Fibroblast of mammary gland (primary cell): Measurements from ENCODE around the gene QPRT.

Source experiments
- DNase-seq: peaks from one replicate; pipeline ENCODE4 v3.0.0-alpha.2; 2010; ENCODE audit warnings: low read depth
- H3K4me3 ChIP-seq: 2 replicates; pipeline ENCODE4 v1.5.1; 2011; ENCODE audit warnings: low read depth, mild to moderate bottlenecking, low read length, moderate library complexity; ENCODE audit not compliant: control insufficient read depth
- TF ChIP-seq, protein P1 (sequence below): conservative IDR thresholded peaks from 2 replicates; pipeline ENCODE4 v1.5.1; 2011; ENCODE audit warnings: low read depth, low read length, inconsistent platforms; ENCODE audit not compliant: control insufficient read depth, insufficient read depth

The QPRT gene

DNA sequence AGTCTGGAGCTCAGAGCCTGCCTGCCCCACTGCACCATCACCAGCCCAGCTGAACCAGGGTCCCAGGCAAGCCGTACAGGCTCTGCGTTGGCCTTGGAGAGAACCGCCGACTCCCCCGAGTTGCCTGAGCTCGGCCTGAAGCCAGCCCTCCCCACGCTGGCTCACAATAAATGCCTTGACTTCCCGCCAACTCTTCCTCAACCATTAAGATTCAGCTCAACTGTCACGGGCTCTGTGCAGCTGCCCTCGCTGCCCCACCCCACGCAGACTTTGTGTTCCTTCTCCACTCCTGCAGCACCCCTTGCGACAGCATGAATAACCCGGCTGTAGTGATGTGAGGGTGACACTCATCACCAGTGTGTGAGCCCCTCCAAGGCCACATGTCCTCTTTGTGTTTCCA is 4.8 kb upstream of the QPRT start:
- DNase-seq = peak; percentile 55
- H3K4me3 ChIP-seq = no peak overlapping the region
- TF ChIP-seq, protein P1, sequence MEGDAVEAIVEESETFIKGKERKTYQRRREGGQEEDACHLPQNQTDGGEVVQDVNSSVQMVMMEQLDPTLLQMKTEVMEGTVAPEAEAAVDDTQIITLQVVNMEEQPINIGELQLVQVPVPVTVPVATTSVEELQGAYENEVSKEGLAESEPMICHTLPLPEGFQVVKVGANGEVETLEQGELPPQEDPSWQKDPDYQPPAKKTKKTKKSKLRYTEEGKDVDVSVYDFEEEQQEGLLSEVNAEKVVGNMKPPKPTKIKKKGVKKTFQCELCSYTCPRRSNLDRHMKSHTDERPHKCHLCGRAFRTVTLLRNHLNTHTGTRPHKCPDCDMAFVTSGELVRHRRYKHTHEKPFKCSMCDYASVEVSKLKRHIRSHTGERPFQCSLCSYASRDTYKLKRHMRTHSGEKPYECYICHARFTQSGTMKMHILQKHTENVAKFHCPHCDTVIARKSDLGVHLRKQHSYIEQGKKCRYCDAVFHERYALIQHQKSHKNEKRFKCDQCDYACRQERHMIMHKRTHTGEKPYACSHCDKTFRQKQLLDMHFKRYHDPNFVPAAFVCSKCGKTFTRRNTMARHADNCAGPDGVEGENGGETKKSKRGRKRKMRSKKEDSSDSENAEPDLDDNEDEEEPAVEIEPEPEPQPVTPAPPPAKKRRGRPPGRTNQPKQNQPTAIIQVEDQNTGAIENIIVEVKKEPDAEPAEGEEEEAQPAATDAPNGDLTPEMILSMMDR = no peak

DNA sequence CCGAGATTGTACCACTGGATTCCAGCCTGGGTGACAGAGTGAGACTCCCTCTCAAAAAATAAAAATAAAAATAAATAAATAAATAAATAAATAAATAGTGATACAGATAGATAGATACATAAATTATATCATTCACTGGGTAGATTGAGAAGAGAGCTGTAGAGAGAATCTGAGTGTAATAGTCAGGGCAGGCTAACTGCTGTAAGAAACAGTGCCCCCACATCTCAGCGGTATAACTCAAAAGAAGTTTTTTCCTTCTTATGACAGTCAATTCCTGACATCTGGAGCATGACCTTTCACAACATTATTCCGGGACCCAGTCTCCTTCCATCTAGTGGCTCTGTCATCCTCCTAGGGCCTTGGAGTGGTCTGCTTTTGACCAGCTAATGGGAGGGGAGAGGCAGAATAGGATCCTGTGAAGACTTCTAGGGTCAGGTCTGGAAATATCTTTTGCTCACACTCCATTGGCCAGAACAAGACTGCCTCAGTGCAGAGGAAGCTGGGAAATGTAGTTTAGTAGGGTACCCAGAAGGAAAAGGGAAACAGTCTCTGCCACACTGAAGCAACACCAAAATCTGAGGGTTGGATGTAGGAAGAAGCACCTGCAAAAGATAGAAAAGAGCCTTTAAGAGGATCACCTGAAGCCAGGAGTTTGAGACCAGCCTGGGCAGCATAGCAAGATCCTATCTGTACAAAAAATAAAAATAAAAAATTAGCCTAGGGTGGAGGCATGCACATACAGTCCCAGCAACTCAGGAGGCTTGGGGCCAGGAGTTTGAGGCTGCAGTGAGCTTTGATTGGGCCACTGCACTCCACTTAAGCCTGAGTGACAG is 3.0 kb upstream of the QPRT start:
- TF ChIP-seq, protein P1 = no peak
- no peak overlapping the region for H3K4me3 ChIP-seq
- peak; percentile 38 for DNase-seq

DNA sequence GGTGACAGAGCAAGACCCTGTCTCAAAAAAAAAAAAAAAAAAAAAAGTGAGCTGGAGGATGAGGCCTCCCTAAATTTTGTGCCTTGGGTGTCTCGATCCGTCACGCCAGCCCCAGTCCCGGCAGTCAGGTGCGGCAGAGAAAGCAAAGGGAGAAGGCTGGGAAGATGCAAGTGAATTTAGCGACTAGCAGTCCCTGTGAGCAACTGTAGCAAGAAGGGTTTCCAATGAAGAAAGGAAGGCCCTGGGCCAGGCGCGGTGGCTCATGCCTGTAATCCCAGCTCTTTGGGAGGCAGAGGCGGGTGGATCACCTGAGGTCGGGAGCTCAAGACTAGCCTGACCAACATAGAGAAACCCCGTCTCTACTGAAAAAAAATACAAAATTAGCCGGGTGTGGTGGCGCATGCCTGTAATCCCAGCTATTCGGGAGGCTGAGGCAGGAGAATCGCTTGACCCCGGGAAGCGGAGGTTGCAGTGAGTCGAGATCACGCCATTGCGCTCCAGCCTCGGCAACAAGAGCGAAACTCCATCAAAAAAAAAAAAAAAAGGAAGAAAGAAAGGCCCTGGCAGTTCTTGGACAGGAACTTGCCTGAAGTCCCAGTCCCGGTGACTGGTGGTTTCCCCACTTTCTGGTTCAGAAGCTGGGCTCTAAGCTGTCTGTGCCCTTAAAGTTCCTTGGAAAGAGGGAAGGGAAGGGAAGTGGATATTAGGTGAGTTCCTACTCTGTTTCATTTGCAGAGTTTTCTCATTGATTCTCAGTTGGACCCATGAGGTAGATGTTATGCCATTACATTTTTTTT is 1.8 kb upstream of the QPRT start:
- no peak overlapping the region for H3K4me3 ChIP-seq
- DNase-seq = no peak
- TF ChIP-seq, protein P1 = no peak

DNA sequence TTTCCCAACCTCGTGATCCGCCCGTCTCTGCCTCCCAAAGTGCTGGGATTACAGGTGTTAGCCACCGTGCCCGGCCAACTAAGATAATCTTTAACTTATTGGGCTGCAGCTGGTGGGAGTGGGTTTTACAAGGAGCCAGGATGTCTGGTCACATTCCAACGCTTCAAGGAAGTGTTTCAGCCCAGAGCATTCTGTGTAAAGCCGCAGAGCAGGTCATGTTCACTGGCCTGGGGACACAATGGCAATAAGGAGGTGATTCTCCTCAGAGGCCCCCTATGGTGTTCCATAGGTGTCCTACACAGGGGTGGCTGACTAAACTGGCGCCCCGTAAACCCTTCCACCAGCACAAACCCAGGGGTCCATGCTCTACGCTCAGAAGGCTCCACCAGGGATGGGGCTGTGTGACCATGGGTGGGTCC is 1.2 kb downstream of the QPRT start:
- no peak overlapping the region for H3K4me3 ChIP-seq
- TF ChIP-seq, protein P1 = no peak

DNA sequence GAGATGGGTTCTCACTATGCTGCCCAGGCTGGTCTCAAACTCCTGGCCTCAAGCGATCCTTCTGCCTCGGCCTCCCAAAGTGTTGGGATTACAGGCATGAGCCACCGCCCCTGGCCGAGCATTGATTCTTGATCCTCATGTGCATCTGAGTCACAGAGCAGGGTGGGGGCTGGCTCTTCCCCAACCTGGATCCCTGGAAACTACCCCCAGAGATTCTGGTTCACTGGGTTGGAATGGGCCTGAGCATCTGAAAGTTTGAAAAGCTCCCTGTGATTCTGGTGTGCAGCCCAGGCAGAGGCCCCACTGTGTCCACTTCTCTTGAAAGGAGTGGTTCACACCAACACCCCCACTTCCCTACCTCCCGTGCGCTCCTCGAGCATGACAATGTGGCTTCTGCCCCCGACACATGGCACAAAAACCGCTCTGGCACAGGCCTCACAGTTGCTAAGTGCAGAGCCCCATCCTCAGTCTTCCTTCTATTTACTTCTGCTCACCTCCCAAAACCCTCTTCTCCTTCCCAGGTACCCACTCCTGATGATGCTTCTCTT is 4.6 kb downstream of the QPRT start:
- no peak overlapping the region for H3K4me3 ChIP-seq
- TF ChIP-seq, protein P1 = no peak
- DNase-seq = peak; percentile 45

More for the DNA sequence above, 1.2 kb downstream of the QPRT start:
- no peak for DNase-seq

DNA sequence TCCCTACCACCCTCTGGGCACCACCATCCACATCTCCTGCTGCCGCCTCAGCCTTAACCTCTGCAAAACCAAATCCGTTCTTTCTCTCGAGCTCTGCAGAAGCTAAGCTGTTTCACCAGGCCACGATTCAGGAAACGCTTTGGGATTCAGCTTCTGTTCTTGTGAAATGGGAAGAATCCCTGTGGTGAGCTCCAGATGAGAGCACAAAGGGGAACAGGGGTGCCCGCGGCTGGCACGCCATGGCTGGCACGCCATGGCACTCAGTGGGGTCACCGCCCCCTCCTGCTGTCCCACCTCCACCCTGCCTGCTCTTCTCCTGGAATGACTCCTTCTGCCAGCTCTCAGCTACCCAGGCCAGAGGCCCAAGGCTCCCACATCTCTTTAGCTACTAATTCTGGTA is 5.7 kb downstream of the QPRT start:
- TF ChIP-seq, protein P1 = no peak
- H3K4me3 ChIP-seq = no peak overlapping the region
- DNase-seq = no peak
